ENCODE data around the gene METTL24. TPM values are rescaled to one million over a fixed set of nuclear protein-coding genes. Genes with fewer than 3 reads are reported as not detected.

Gene METTL24
- total RNA-seq, 4 donors from 2014 or later = 16.9 to 32.8 (median 23.5) TPM

- Histone ChIP-seq H3K4me1 (peaks cover 0 to 10% (median 8%) of the 10 kb centered on the region in 4 donors), H3K9me3 (no peaks in the 10 kb centered on the region), H3K4me3 (no peak overlapping the region), H3K27me3 (no peaks in the 10 kb centered on the region), H3K27ac (replicated peaks in 1 of 4) (no peak overlapping the region), H3K36me3 (no peaks in the 10 kb centered on the region)
- WGBS = 94% methylated on average over 5 of the region's 5 CpGs
- intact Hi-C loops (cut with DNase I) = no loop called here
- TF ChIP-seq CTCF (IDR thresholded peaks at IDR 0.05) = no peak
- no peak for TF ChIP-seq POLR2AphosphoS5 (IDR thresholded peaks at IDR 0.05)
- no peak for TF ChIP-seq EP300 (IDR thresholded peaks at IDR 0.05)
- TF ChIP-seq POLR2A (IDR thresholded peaks at IDR 0.05; ENCODE audit: low read depth) = no peak
- DNase-seq (ENCODE audit: extremely low spot score) = no peak
Measured at GRCh38 chr6:110298916-110299315, 59.2 kb downstream of the METTL24 start.

GRCh38 chr6:110298411-110298810, 59.7 kb downstream of the METTL24 start:
- Histone ChIP-seq H3K4me1 (peaks cover 0 to 10% (median 8%) of the 10 kb centered on the region in 4 donors), H3K9me3 (no peaks in the 10 kb centered on the region), H3K27ac (replicated peaks in 1 of 4) (no peak overlapping the region), H3K36me3 (no peaks in the 10 kb centered on the region), H3K4me3 (no peak overlapping the region), H3K27me3 (no peaks in the 10 kb centered on the region)
- WGBS = 43% methylated on average over 2 of the region's 2 CpGs
- no peak for TF ChIP-seq POLR2AphosphoS5 (IDR thresholded peaks at IDR 0.05)
- no peak for TF ChIP-seq EP300 (IDR thresholded peaks at IDR 0.05)
- TF ChIP-seq CTCF (IDR thresholded peaks at IDR 0.05) = no peak
- TF ChIP-seq POLR2A (IDR thresholded peaks at IDR 0.05; ENCODE audit: low read depth) = no peak
- no peak for DNase-seq (ENCODE audit: extremely low spot score)
- intact Hi-C loops (cut with DNase I) = no loop called here

GRCh38 chr6:110296241-110297025, 61.7 kb downstream of the METTL24 start:
- peaks cover 0 to 10% (median 8%) of the 10 kb centered on the region in 4 donors for H3K4me1 ChIP-seq
- H3K9me3 ChIP-seq = no peaks in the 10 kb centered on the region
- H3K27ac ChIP-seq (replicated peaks in 1 of 4) = no peak overlapping the region
- no peaks in the 10 kb centered on the region for H3K36me3 ChIP-seq
- no peak for DNase-seq (ENCODE audit: extremely low spot score)
- 63% methylated on average over 11 of the region's 11 CpGs for WGBS
- intact Hi-C loops (cut with DNase I) = no loop called here
- H3K4me3 ChIP-seq = peak overlapping the region; percentile 0 to 18 (median 6)
- no peaks in the 10 kb centered on the region for H3K27me3 ChIP-seq
- no peak for TF ChIP-seq EP300 (IDR thresholded peaks at IDR 0.05)
- no peak for TF ChIP-seq POLR2A (IDR thresholded peaks at IDR 0.05; ENCODE audit: low read depth)

- Histone ChIP-seq H3K36me3 (no peaks in the 10 kb centered on the region), H3K4me3 (no peak overlapping the region), H3K27ac (replicated peaks in 1 of 4) (no peak overlapping the region), H3K27me3 (no peaks in the 10 kb centered on the region), H3K4me1 (peaks cover 0 to 10% (median 8%) of the 10 kb centered on the region in 4 donors), H3K9me3 (no peaks in the 10 kb centered on the region)
- no peak for DNase-seq (ENCODE audit: extremely low spot score)
- WGBS = 82% methylated on average over 5 of the region's 5 CpGs
- intact Hi-C loops (cut with DNase I) = no loop called here
- TF ChIP-seq POLR2AphosphoS5 (IDR thresholded peaks at IDR 0.05) (no peak), EP300 (IDR thresholded peaks at IDR 0.05) (no peak), CTCF (IDR thresholded peaks at IDR 0.05) (no peak), POLR2A (IDR thresholded peaks at IDR 0.05; ENCODE audit: low read depth) (no peak)
Measured at GRCh38 chr6:110295451-110296165, 62.5 kb downstream of the METTL24 start.

All from esophagus muscularis mucosa (tissue), 4 donors.